Liver (tissue), 9 donors: ENCODE measurements around the gene PCDHGB6. TPM values are rescaled to one million over a fixed set of nuclear protein-coding genes. Genes with fewer than 3 reads are reported as not detected.

ENCODE experiments used
- DNase-seq: peaks from one replicate; pipeline ENCODE4 v3.0.0-alpha.2; 2017; ENCODE audit warnings: low spot score
- H3K27ac ChIP-seq, 2 donors: one replicate each; pipeline ENCODE4 v1.7.0; 2013; ENCODE audit warnings: inconsistent platforms in 2 of 2, low read length in 2 of 2, control low read depth in 1 of 2, low read depth in 1 of 2, mild to moderate bottlenecking in 1 of 2
- H3K27me3 ChIP-seq, 4 donors: one replicate each; pipeline versions ENCODE4 v1.6.1 to v1.7.0; 2013; ENCODE audit warnings: low read length in 3 of 4, inconsistent platforms in 1 of 4, mild to moderate bottlenecking in 1 of 4, moderate library complexity in 1 of 4; ENCODE audit not compliant: control insufficient read depth in 4 of 4, insufficient read depth in 4 of 4
- H3K36me3 ChIP-seq, 4 donors: one replicate each; pipeline versions ENCODE4 v1.6.1 to v1.7.0; 2013; ENCODE audit warnings: low read length in 3 of 4, mild to moderate bottlenecking in 3 of 4, low read depth in 1 of 4, moderate library complexity in 1 of 4; ENCODE audit not compliant: control insufficient read depth in 4 of 4, insufficient read depth in 3 of 4
- H3K4me1 ChIP-seq, 4 donors: one replicate each; pipeline versions ENCODE4 v1.6.1 to v1.7.0; 2013; ENCODE audit warnings: low read length in 3 of 4, mild to moderate bottlenecking in 3 of 4, moderate library complexity in 1 of 4; ENCODE audit not compliant: control insufficient read depth in 4 of 4, insufficient read depth in 4 of 4
- H3K4me3 ChIP-seq, 3 donors: one replicate each; pipeline versions ENCODE4 v1.6.1 to v1.7.0; 2013; ENCODE audit warnings: low read length in 3 of 3, control low read depth in 1 of 3, low read depth in 1 of 3, mild to moderate bottlenecking in 1 of 3
- H3K9ac ChIP-seq, 2 donors: one replicate each; pipeline ENCODE4 v1.7.0; 2013; ENCODE audit warnings: low read length in 2 of 2, mild to moderate bottlenecking in 2 of 2, moderate library complexity in 2 of 2, control low read depth in 1 of 2, low read depth in 1 of 2
- H3K9me3 ChIP-seq, 4 donors: one replicate each; pipeline versions ENCODE4 v1.6.1 to v1.7.0; 2013; ENCODE audit warnings: low read length in 3 of 4; ENCODE audit not compliant: control insufficient read depth in 4 of 4
- EGR1 ChIP-seq, 2 donors: IDR thresholded peaks; 2 replicates each; pipeline ENCODE4 v1.6.1; 2016 to 2018; ENCODE audit warnings: antibody characterized with exemption in 2 of 2, low read depth in 2 of 2
- FOXA2 ChIP-seq: IDR thresholded peaks from 2 replicates; pipeline ENCODE4 v1.6.1; 2016; ENCODE audit warnings: antibody characterized with exemption
- GABPA ChIP-seq, 2 donors: IDR thresholded peaks in 1 of 2; conservative IDR thresholded peaks in 1 of 2; 2 replicates each; pipeline ENCODE4 v1.6.1; 2016; ENCODE audit warnings: antibody characterized with exemption in 2 of 2, mild to moderate bottlenecking in 1 of 2, moderate library complexity in 1 of 2
- HNF4A ChIP-seq, 2 donors: conservative IDR thresholded peaks; 2 replicates each; pipeline ENCODE4 v1.6.1; 2016; ENCODE audit warnings: antibody characterized with exemption in 2 of 2, mild to moderate bottlenecking in 2 of 2
- JUND ChIP-seq, 2 donors: IDR thresholded peaks; 2 replicates each; pipeline ENCODE4 v1.6.1; 2016; ENCODE audit warnings: antibody characterized with exemption in 2 of 2
- NR2F2 ChIP-seq: IDR thresholded peaks from 2 replicates; pipeline ENCODE4 v1.6.1; 2016; ENCODE audit warnings: antibody characterized with exemption
- RAD21 ChIP-seq, 2 donors: IDR thresholded peaks; 2 replicates each; pipeline ENCODE4 v1.6.1; 2016; ENCODE audit warnings: antibody characterized with exemption in 2 of 2, mild to moderate bottlenecking in 2 of 2
- RXRA ChIP-seq, 2 donors: IDR thresholded peaks; 2 replicates each; pipeline ENCODE4 v1.6.1; 2017 to 2018; ENCODE audit warnings: antibody characterized with exemption in 2 of 2, mild to moderate bottlenecking in 1 of 2
- SP1 ChIP-seq: IDR thresholded peaks from 2 replicates; pipeline ENCODE4 v1.6.1; 2018; ENCODE audit warnings: antibody characterized with exemption, mild to moderate bottlenecking
- WGBS: extraction: QIAGEN DNeasy Blood & Tissue Kit; methylation state at CpG from one replicate; pipeline ENCODE4 v1.1.7; 2013; 5-methylcytosine and 5-hydroxymethylcytosine counted together
- polyA plus RNA-seq, 2 donors: library from polyadenylated mRNA; stranded (reverse) in 1 of 2; unstranded in 1 of 2; fragments of 200-250 nt in 1 of 2; fragments of >200 nt in 1 of 2; fragmentation: Nextera tagmentation in 1 of 2; extraction: Ambion mirVana in 1 of 2; gene quantifications; one replicate each; pipeline versions ENCODE4 v1.2.1 to v1.2.3, GENCODE V29; 2013 to 2015
- total RNA-seq, 2 donors: library from RNA; depleted of rRNA; stranded (reverse); fragments of >200 nt; gene quantifications; one replicate each; pipeline ENCODE4 v1.2.3, GENCODE V29; 2014
- TF ChIP-seq, protein P1 (sequence below): IDR thresholded peaks from 2 replicates; pipeline ENCODE4 v1.6.1; 2016; ENCODE audit warnings: antibody characterized with exemption
- TF ChIP-seq, protein P2 (sequence below): fragments of 150-350 bp; IDR thresholded peaks from 2 replicates; pipeline ENCODE4 v1.5.1; 2017; ENCODE audit warnings: improper control_type of control experiment, low read depth, low read length; ENCODE audit not compliant: missing input control
- TF ChIP-seq, protein P3 (sequence below): IDR thresholded peaks from 2 replicates; pipeline ENCODE4 v1.6.1; 2016; ENCODE audit warnings: antibody characterized with exemption
- TF ChIP-seq, protein P4 (sequence below): IDR thresholded peaks from 2 replicates; pipeline ENCODE4 v1.6.1; 2016; ENCODE audit warnings: antibody characterized with exemption, mild to moderate bottlenecking
- donor health status: healthy.
- donor health status: healthy.
- donor health status: healthy.
- donor health status: healthy.
- donor health status: healthy.

Gene PCDHGB6
- total and polyA plus RNA-seq, 4 donors = 0.53 to 2.8 (median 1.6) TPM

DNA sequence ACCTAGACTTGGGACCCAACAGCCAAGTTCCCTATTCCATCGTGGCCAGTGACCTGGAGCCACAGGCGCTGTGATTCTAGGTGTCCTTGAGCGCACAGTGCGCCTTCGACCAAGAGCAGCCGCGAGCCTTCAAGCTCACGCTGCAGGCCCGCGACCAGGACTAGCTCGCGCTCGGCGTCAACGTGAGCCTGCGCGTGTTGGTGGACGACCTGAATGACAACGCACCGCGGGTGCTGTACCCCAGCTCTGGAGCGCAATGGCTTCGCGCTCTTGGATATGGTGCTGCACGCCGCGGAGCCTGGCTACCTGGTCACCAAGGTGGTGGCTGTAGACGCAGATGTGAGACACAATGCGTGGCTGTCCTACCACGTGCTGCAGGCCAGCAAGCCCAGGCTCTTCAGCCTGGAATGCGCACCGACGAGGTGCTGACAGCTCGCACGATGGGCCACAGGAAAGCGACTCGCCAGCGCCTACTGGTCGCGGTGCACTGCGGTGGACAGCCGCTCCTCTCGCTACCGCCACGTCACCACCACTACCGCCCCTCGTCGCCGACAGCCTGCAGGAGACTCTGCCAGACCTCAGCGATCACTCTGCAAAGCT, 33.9 kb downstream of the PCDHGB6 start:
- H3K4me1 ChIP-seq = no peaks in the 10 kb centered on the region
- WGBS = 47% methylated on average over 50 of the region's 50 CpGs
- H3K36me3 ChIP-seq = peaks cover 0 to 2% (median 0%) of the 10 kb centered on the region in 4 donors
- H3K4me3 ChIP-seq = peak overlapping the region in 2 of 3 donors; percentile 10 to 38
- TF ChIP-seq FOXA2 (no peak), SP1 (no peak), HNF4A (conservative IDR thresholded peaks at IDR 0.05) (no peak), RXRA (IDR thresholded peaks at IDR 0.05) (no peak), NR2F2 (no peak), EGR1 (IDR thresholded peaks at IDR 0.05; ENCODE audit: low read depth in 2 of 2) (no peak), RAD21 (IDR thresholded peaks at IDR 0.05) (no peak), GABPA (IDR thresholded peaks at IDR 0.05 in 1 of 2, conservative IDR thresholded peaks at IDR 0.05 in 1 of 2) (no peak), JUND (IDR thresholded peaks at IDR 0.05) (no peak)
- TF ChIP-seq, protein P1, sequence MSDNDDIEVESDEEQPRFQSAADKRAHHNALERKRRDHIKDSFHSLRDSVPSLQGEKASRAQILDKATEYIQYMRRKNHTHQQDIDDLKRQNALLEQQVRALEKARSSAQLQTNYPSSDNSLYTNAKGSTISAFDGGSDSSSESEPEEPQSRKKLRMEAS = no peak
- TF ChIP-seq, protein P2, sequence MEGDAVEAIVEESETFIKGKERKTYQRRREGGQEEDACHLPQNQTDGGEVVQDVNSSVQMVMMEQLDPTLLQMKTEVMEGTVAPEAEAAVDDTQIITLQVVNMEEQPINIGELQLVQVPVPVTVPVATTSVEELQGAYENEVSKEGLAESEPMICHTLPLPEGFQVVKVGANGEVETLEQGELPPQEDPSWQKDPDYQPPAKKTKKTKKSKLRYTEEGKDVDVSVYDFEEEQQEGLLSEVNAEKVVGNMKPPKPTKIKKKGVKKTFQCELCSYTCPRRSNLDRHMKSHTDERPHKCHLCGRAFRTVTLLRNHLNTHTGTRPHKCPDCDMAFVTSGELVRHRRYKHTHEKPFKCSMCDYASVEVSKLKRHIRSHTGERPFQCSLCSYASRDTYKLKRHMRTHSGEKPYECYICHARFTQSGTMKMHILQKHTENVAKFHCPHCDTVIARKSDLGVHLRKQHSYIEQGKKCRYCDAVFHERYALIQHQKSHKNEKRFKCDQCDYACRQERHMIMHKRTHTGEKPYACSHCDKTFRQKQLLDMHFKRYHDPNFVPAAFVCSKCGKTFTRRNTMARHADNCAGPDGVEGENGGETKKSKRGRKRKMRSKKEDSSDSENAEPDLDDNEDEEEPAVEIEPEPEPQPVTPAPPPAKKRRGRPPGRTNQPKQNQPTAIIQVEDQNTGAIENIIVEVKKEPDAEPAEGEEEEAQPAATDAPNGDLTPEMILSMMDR = no peak
- TF ChIP-seq, protein P3, sequence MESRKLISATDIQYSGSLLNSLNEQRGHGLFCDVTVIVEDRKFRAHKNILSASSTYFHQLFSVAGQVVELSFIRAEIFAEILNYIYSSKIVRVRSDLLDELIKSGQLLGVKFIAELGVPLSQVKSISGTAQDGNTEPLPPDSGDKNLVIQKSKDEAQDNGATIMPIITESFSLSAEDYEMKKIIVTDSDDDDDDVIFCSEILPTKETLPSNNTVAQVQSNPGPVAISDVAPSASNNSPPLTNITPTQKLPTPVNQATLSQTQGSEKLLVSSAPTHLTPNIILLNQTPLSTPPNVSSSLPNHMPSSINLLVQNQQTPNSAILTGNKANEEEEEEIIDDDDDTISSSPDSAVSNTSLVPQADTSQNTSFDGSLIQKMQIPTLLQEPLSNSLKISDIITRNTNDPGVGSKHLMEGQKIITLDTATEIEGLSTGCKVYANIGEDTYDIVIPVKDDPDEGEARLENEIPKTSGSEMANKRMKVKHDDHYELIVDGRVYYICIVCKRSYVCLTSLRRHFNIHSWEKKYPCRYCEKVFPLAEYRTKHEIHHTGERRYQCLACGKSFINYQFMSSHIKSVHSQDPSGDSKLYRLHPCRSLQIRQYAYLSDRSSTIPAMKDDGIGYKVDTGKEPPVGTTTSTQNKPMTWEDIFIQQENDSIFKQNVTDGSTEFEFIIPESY = no peak
- TF ChIP-seq, protein P4, sequence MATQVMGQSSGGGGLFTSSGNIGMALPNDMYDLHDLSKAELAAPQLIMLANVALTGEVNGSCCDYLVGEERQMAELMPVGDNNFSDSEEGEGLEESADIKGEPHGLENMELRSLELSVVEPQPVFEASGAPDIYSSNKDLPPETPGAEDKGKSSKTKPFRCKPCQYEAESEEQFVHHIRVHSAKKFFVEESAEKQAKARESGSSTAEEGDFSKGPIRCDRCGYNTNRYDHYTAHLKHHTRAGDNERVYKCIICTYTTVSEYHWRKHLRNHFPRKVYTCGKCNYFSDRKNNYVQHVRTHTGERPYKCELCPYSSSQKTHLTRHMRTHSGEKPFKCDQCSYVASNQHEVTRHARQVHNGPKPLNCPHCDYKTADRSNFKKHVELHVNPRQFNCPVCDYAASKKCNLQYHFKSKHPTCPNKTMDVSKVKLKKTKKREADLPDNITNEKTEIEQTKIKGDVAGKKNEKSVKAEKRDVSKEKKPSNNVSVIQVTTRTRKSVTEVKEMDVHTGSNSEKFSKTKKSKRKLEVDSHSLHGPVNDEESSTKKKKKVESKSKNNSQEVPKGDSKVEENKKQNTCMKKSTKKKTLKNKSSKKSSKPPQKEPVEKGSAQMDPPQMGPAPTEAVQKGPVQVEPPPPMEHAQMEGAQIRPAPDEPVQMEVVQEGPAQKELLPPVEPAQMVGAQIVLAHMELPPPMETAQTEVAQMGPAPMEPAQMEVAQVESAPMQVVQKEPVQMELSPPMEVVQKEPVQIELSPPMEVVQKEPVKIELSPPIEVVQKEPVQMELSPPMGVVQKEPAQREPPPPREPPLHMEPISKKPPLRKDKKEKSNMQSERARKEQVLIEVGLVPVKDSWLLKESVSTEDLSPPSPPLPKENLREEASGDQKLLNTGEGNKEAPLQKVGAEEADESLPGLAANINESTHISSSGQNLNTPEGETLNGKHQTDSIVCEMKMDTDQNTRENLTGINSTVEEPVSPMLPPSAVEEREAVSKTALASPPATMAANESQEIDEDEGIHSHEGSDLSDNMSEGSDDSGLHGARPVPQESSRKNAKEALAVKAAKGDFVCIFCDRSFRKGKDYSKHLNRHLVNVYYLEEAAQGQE = no peak
- H3K9ac ChIP-seq = no peak overlapping the region
- H3K9me3 ChIP-seq = peaks cover 8 to 24% (median 11%) of the 10 kb centered on the region in 4 donors
- DNase-seq = no peak
- no peak overlapping the region for H3K27ac ChIP-seq
- no peaks in the 10 kb centered on the region for H3K27me3 ChIP-seq

Other genes starting within 250 kb of the PCDHGB6 start
Only the 30 nearest of the 37 such genes appear.
- gene PCDHB10, start 215.7 kb upstream of the PCDHGB6 start, total RNA-seq = under 1 TPM; 0.14 to 0.17 TPM
- under 1 TPM; 0.07 TPM for gene PCDHB10, start 215.7 kb upstream of the PCDHGB6 start, polyA plus RNA-seq
- under 1 TPM; 0.23 to 0.33 TPM for gene PCDHB11, start 208.4 kb upstream of the PCDHGB6 start, total RNA-seq
- under 1 TPM; 0.08 to 0.09 TPM for gene PCDHB11, start 208.4 kb upstream of the PCDHGB6 start, polyA plus RNA-seq
- gene PCDHB12, start 199.3 kb upstream of the PCDHGB6 start, total RNA-seq = under 1 TPM; 0.28 to 0.33 TPM
- under 1 TPM; 0.06 to 0.12 TPM for gene PCDHB12, start 199.3 kb upstream of the PCDHGB6 start, polyA plus RNA-seq
- under 1 TPM; 0.19 to 0.42 TPM for gene PCDHB13, start 194.1 kb upstream of the PCDHGB6 start, total RNA-seq
- gene PCDHB13, start 194.1 kb upstream of the PCDHGB6 start, polyA plus RNA-seq = under 1 TPM; 0.11 to 0.17 TPM
- gene PCDHB14, start 184.7 kb upstream of the PCDHGB6 start, total RNA-seq = under 1 TPM; 0.42 to 0.47 TPM
- under 1 TPM; 0.10 to 0.23 TPM for gene PCDHB14, start 184.7 kb upstream of the PCDHGB6 start, polyA plus RNA-seq
- gene PCDHB15, start 162.6 kb upstream of the PCDHGB6 start, total RNA-seq = under 1 TPM; 0.28 to 0.59 TPM
- gene PCDHB15, start 162.6 kb upstream of the PCDHGB6 start, polyA plus RNA-seq = under 1 TPM; 0.21 to 0.52 TPM
- under 1 TPM; 0.19 to 0.42 TPM for gene SLC25A2, start 104.0 kb upstream of the PCDHGB6 start, total RNA-seq
- gene SLC25A2, start 104.0 kb upstream of the PCDHGB6 start, polyA plus RNA-seq = not detected
- gene TAF7, start 87.2 kb upstream of the PCDHGB6 start, total RNA-seq = 10 to 100 TPM; 25.7 to 36.3 TPM
- gene TAF7, start 87.2 kb upstream of the PCDHGB6 start, polyA plus RNA-seq = 10 to 100 TPM; 23.5 to 30.8 TPM
- under 1 TPM; 0.05 to 0.08 TPM for gene PCDHGA1, start 77.5 kb upstream of the PCDHGB6 start, total RNA-seq
- gene PCDHGA1, start 77.5 kb upstream of the PCDHGB6 start, polyA plus RNA-seq = under 1 TPM in 1 of 2 donors, not detected in 1; 0.05 TPM
- under 1 TPM; 0.23 to 0.42 TPM for gene PCDHGA2, start 69.3 kb upstream of the PCDHGB6 start, total RNA-seq
- gene PCDHGA2, start 69.3 kb upstream of the PCDHGB6 start, polyA plus RNA-seq = under 1 TPM; 0.26 to 0.46 TPM
- under 1 TPM; 0.09 to 0.59 TPM for gene PCDHGA3, start 64.2 kb upstream of the PCDHGB6 start, total RNA-seq
- gene PCDHGA3, start 64.2 kb upstream of the PCDHGB6 start, polyA plus RNA-seq = under 1 TPM; 0.25 to 0.32 TPM
- under 1 TPM; 0.14 to 0.75 TPM for gene PCDHGB1, start 57.9 kb upstream of the PCDHGB6 start, total RNA-seq
- gene PCDHGB1, start 57.9 kb upstream of the PCDHGB6 start, polyA plus RNA-seq = under 1 TPM; 0.10 to 0.11 TPM
- gene PCDHGA4, start 53.0 kb upstream of the PCDHGB6 start, total RNA-seq = under 1 TPM; 0.23 to 0.92 TPM
- gene PCDHGA4, start 53.0 kb upstream of the PCDHGB6 start, polyA plus RNA-seq = under 1 TPM; 0.15 to 0.21 TPM
- 1 to 10 TPM in 1 of 2 donors, under 1 TPM in 1; 0.47 to 1.0 TPM for gene PCDHGB2, start 48.0 kb upstream of the PCDHGB6 start, total RNA-seq
- under 1 TPM in 1 of 2 donors, not detected in 1; 0.28 TPM for gene PCDHGB2, start 48.0 kb upstream of the PCDHGB6 start, polyA plus RNA-seq
- under 1 TPM; 0.09 to 0.50 TPM for gene PCDHGA5, start 43.9 kb upstream of the PCDHGB6 start, total RNA-seq
- under 1 TPM; 0.04 to 0.08 TPM for gene PCDHGA5, start 43.9 kb upstream of the PCDHGB6 start, polyA plus RNA-seq
- 1 to 10 TPM in 1 of 2 donors, under 1 TPM in 1; 0.37 to 1.2 TPM for gene PCDHGB3, start 37.8 kb upstream of the PCDHGB6 start, total RNA-seq
- gene PCDHGB3, start 37.8 kb upstream of the PCDHGB6 start, polyA plus RNA-seq = under 1 TPM in 1 of 2 donors, not detected in 1; 0.07 TPM
- gene PCDHGA6, start 34.1 kb upstream of the PCDHGB6 start, total RNA-seq = under 1 TPM; 0.37 to 0.67 TPM
- gene PCDHGA6, start 34.1 kb upstream of the PCDHGB6 start, polyA plus RNA-seq = under 1 TPM; 0.08 to 0.18 TPM
- gene PCDHGA7, start 25.3 kb upstream of the PCDHGB6 start, total RNA-seq = under 1 TPM; 0.19 to 0.67 TPM
- under 1 TPM; 0.21 TPM for gene PCDHGA7, start 25.3 kb upstream of the PCDHGB6 start, polyA plus RNA-seq
- gene PCDHGB4, start 20.3 kb upstream of the PCDHGB6 start, total RNA-seq = 1 to 10 TPM; 1.7 to 2.8 TPM
- gene PCDHGB4, start 20.3 kb upstream of the PCDHGB6 start, polyA plus RNA-seq = 1 to 10 TPM in 1 of 2 donors, under 1 TPM in 1; 0.76 to 1.4 TPM
- under 1 TPM; 0.14 to 0.75 TPM for gene PCDHGA8, start 15.4 kb upstream of the PCDHGB6 start, total RNA-seq
- under 1 TPM; 0.02 to 0.13 TPM for gene PCDHGA8, start 15.4 kb upstream of the PCDHGB6 start, polyA plus RNA-seq
- 1 to 10 TPM; 2.5 to 3.8 TPM for gene PCDHGB5, start 10.1 kb upstream of the PCDHGB6 start, total RNA-seq
- gene PCDHGB5, start 10.1 kb upstream of the PCDHGB6 start, polyA plus RNA-seq = 1 to 10 TPM in 1 of 2 donors, under 1 TPM in 1; 0.76 to 2.0 TPM
- gene PCDHGA9, start 5.2 kb upstream of the PCDHGB6 start, total RNA-seq = 1 to 10 TPM in 1 of 2 donors, under 1 TPM in 1; 0.51 to 2.8 TPM
- gene PCDHGA9, start 5.2 kb upstream of the PCDHGB6 start, polyA plus RNA-seq = under 1 TPM; 0.11 to 0.63 TPM
- 1 to 10 TPM; 2.0 to 3.9 TPM for gene PCDHGA10, start 5.0 kb downstream of the PCDHGB6 start, total RNA-seq
- 1 to 10 TPM; 1.2 to 1.3 TPM for gene PCDHGA10, start 5.0 kb downstream of the PCDHGB6 start, polyA plus RNA-seq
- gene PCDHGB7, start 9.7 kb downstream of the PCDHGB6 start, total RNA-seq = 1 to 10 TPM; 1.6 to 3.1 TPM
- gene PCDHGB7, start 9.7 kb downstream of the PCDHGB6 start, polyA plus RNA-seq = under 1 TPM; 0.74 to 0.78 TPM
- 1 to 10 TPM in 1 of 2 donors, under 1 TPM in 1; 0.75 to 2.5 TPM for gene PCDHGA11, start 13.0 kb downstream of the PCDHGB6 start, total RNA-seq
- under 1 TPM; 0.22 to 0.25 TPM for gene PCDHGA11, start 13.0 kb downstream of the PCDHGB6 start, polyA plus RNA-seq
- 1 to 10 TPM in 1 of 2 donors, under 1 TPM in 1; 0.37 to 1.9 TPM for gene PCDHGA12, start 22.5 kb downstream of the PCDHGB6 start, total RNA-seq
- under 1 TPM; 0.39 to 0.74 TPM for gene PCDHGA12, start 22.5 kb downstream of the PCDHGB6 start, polyA plus RNA-seq
- gene PCDHGC3, start 67.9 kb downstream of the PCDHGB6 start, total RNA-seq = 1 to 10 TPM; 3.7 to 5.7 TPM
- gene PCDHGC3, start 67.9 kb downstream of the PCDHGB6 start, polyA plus RNA-seq = 10 to 100 TPM in 1 of 2 donors, 1 to 10 TPM in 1; 6.8 to 11.0 TPM
- gene PCDHGC4, start 77.0 kb downstream of the PCDHGB6 start, total RNA-seq = 1 to 10 TPM in 1 of 2 donors, under 1 TPM in 1; 0.33 to 1.4 TPM
- not detected for gene PCDHGC4, start 77.0 kb downstream of the PCDHGB6 start, polyA plus RNA-seq
- gene PCDHGC5, start 81.1 kb downstream of the PCDHGB6 start, total RNA-seq = 1 to 10 TPM in 1 of 2 donors, under 1 TPM in 1; 0.19 to 1.1 TPM
- under 1 TPM in 1 of 2 donors, not detected in 1; 0.02 TPM for gene PCDHGC5, start 81.1 kb downstream of the PCDHGB6 start, polyA plus RNA-seq
- 10 to 100 TPM; 51.5 to 73.9 TPM for gene DIAPH1, start 211.0 kb downstream of the PCDHGB6 start, total RNA-seq
- gene DIAPH1, start 211.0 kb downstream of the PCDHGB6 start, polyA plus RNA-seq = 10 to 100 TPM; 67.8 to 74.7 TPM